SU-DHL-6 (cell line): ENCODE measurements around the gene LCTL.

Experiments
- CTCF ChIP-seq: fragments of 200-600 bp; sonication (generic); IDR thresholded peaks from one replicate; pipeline ENCODE4 v1.5.1; 2017; ENCODE audit warnings: antibody characterized with exemption, mild to moderate bottlenecking, low read length, moderate library complexity; ENCODE audit not compliant: insufficient read depth, poor library complexity, severe bottlenecking
- EZH2phosphoT487 ChIP-seq: fragments of 200-600 bp; sonication (generic), shearing (Covaris generic); conservative IDR thresholded peaks from 2 replicates; pipeline ENCODE4 v1.6.1; 2018; ENCODE audit warnings: mild to moderate bottlenecking, antibody characterized with exemption, low read length, moderate library complexity, mixed read lengths

- no peak for TF ChIP-seq CTCF
- TF ChIP-seq EZH2phosphoT487, result no peak
Observed at GRCh38 chr15:66613743-66614142, 47.9 kb upstream of the LCTL start.
